Measurements from ENCODE around the gene GBGT1. TPM values are rescaled to one million over a fixed set of nuclear protein-coding genes. Genes with fewer than 3 reads are reported as not detected.
A peak's percentile ranks its signal among the peaks of the same experiment; 100 is the strongest.

The GBGT1 gene
- total and polyA plus RNA-seq, 5 donors: 7.4 to 12.8 (median 10.2) TPM

- no peak overlapping the region for H3K27ac ChIP-seq (ENCODE audit: low read length)
- ATAC-seq (no peak), DNase-seq (peak in 1 of 3 donors; percentile 47)
- H3K9me3 ChIP-seq (ENCODE audit: control insufficient read depth, low read length): no peaks in the 10 kb centered on the region
- no peaks in the 10 kb centered on the region for H3K27me3 ChIP-seq (ENCODE audit: control insufficient read depth, insufficient read depth)
- H3K4me3 ChIP-seq (ENCODE audit: low read length): no peak overlapping the region
- H3K4me1 ChIP-seq (ENCODE audit: control insufficient read depth, insufficient read depth, low read length): peaks cover 49% of the 10 kb centered on the region
- 81% methylated on average over 3 of the region's 3 CpGs for WGBS
- intact Hi-C loops (cut with DNase I): no loop called here
Observed at GRCh38 chr9:133118179-133118520, 45.6 kb downstream of the GBGT1 start.

DNA sequence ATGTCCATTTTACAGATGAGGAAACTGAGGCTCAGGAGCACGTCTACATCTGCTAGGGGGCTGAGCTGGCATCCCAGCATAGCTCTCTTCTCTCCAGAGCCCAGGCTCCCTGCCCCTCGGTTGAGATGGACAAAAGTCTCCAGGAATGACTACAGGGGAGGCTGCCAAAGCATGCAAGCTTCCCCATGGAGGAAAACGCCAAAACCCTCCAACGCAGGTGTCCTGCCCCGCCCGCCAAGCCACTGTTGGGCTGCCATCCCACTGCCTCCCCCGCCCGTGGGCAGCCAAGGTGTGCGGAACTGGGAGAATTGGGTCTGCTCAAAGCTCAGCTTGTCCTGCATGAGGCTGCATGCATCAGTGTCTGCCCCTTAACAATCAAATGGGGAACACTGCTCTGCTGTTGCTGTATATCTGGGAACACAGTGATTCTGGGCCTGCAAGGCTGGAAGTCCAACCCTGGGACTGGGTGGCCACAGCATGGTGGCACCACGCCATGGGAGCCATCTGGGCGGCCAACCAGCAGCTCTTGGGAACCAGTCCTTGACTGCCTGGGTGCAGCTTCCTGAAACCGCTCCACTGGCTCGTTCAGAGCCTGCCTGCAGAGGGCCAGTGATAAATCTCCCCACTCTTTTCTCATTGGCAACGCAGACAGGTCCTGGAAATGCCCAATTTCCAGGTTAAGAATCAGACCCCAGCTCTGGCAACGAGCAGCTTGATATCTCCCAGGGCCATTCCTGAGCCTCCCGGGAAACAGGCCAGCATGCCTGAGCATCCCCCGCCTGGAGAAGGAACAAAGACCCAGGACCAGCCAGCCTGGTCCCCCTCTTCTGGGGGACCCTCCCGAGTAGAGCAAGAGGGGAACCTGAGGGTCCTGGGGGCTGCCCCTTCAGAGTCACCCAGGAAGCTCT, 46.2 kb downstream of the GBGT1 start:
- Histone ChIP-seq H3K9me3 (ENCODE audit: control insufficient read depth, low read length) (no peaks in the 10 kb centered on the region), H3K27ac (ENCODE audit: low read length) (no peak overlapping the region), H3K4me1 (ENCODE audit: control insufficient read depth, insufficient read depth, low read length) (peaks cover 52% of the 10 kb centered on the region), H3K4me3 (ENCODE audit: low read length) (no peak overlapping the region), H3K27me3 (ENCODE audit: control insufficient read depth, insufficient read depth) (no peaks in the 10 kb centered on the region)
- no peak for ATAC-seq
- 60% methylated on average over 18 of the region's 18 CpGs for WGBS
- intact Hi-C loops (cut with DNase I): no loop called here
- peak; percentile 45 to 84 (median 83) for DNase-seq

DNA sequence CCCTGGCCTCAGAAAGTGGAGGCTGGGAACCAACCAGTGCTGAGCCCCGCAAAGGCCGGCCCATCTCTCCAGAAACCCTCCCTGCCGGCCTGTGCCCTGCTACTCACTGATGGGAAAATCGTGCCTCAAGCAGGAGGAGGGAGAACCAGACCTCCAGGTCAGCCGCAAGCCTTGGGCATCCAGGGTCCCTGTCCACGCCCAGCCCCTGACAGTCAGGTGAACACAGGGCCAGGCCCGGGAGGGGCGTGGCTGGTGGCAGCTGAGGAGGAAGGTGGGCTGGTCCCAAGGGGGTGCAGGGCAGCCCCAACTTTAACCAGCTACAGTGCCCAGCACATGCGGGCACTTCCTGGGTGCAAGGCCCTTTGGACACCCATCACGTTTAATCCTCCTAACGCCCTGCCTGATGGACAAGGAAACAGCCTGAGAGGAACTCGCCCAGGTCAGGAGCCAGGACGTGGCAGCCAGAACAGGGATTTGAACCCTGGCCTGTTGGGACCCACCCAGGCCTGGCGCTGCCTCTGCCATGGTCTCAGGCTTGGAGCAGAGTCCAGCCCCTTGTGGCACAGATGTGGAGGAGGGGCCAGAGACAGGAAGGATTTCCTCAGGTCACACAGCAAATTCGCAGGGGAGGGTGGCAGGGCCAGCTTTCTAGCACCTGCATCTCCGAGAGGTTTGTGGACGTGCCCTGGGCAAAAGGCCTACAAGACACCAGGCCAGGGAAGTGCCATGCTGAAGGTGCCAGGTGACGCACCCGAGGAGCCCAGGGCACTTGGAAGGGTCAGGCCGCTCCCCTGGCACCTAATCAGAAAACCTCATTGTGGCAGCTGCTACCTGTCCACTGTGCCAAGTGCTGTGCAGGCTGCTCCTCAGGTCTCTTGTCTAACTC, 47.1 kb downstream of the GBGT1 start:
- Histone ChIP-seq H3K27me3 (ENCODE audit: control insufficient read depth, insufficient read depth) (no peaks in the 10 kb centered on the region), H3K4me3 (ENCODE audit: low read length) (no peak overlapping the region), H3K27ac (ENCODE audit: low read length) (no peak overlapping the region), H3K4me1 (ENCODE audit: control insufficient read depth, insufficient read depth, low read length) (peaks cover 46% of the 10 kb centered on the region), H3K9me3 (ENCODE audit: control insufficient read depth, low read length) (no peaks in the 10 kb centered on the region)
- peak; percentile 14 to 54 (median 53) for DNase-seq
- 80% methylated on average over 20 of the region's 20 CpGs for WGBS
- intact Hi-C loops (cut with DNase I): no loop called here
- ATAC-seq: no peak

DNA sequence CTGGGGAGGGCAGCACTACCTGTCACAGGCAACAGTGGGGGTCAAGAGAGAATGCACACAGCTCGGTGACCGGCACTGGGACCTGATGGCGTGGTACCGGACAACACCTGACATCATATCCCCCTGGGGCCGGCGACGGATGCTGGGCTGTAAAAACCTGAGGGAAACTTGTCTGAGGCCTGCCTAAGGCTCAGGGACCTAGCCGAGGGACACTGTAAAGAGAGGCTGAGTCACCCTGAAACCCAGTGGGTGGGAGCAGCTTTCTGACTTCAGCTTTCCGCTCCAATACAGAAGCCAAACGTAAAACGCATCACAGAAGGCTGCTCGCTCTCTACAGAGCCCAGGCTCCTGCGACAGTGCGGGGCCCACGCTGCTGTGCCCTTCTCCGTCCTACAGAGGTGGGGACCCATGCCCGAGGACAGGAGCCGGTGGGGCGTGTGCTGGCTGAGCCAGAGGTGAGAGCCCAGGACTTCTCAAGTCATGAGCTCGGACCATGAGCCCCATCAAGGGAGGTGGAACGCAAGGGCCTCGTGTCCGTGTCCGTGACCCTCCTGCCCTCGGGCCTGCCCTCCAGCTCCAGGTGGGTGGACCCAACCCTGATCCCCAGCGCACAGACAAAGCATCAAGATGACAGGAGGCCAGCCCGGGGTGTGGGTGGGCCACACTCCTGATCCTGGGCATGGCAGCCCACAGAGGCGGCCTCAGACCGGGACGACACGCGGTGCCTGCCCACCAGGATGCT, 47.9 kb downstream of the GBGT1 start:
- intact Hi-C loops (cut with DNase I): no loop called here
- Histone ChIP-seq H3K9me3 (ENCODE audit: control insufficient read depth, low read length) (no peaks in the 10 kb centered on the region), H3K4me3 (ENCODE audit: low read length) (no peak overlapping the region), H3K4me1 (ENCODE audit: control insufficient read depth, insufficient read depth, low read length) (peaks cover 46% of the 10 kb centered on the region), H3K27ac (ENCODE audit: low read length) (no peak overlapping the region), H3K27me3 (ENCODE audit: control insufficient read depth, insufficient read depth) (no peaks in the 10 kb centered on the region)
- DNase-seq (peak; percentile 9 to 56 (median 54)), ATAC-seq (no peak)
- WGBS: 80% methylated on average over 32 of the region's 32 CpGs

DNA sequence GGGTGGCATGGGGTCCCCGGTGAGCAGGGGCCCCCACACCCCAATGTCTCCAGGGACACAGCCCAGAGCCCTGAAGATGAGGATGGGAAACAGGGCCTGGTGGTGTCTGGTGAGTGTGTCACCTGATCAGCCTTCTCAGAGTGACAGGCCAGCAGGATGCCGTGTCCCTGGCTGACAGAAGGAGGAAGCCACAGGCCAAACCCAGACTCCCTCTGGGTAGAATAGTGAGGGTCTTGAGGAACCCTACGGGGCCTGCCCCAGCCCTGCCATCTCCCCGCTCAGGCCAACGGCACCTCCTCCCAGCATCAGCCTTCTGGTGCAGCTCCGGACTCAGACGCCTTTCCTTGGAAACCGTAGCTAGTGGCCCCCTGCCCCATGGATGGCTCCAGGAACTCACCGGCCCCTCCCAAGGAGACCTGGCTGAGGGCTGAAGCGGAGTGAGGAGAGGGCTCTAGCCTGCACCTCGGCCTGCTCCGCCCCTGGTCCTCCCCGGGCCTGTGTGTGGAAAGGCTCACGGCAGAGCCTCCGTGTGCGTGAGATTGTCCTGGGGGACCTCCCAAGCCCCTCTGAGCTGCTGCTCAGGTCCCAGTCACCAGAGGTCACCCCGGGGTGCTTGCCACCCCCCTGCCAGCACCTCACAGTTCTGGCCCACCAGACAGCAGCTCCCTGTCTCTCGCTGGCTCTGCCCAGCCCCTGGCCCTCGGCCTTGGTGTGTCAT, 48.7 kb downstream of the GBGT1 start:
- H3K27ac ChIP-seq (ENCODE audit: low read length): peak overlapping the region; percentile 74
- H3K27me3 ChIP-seq (ENCODE audit: control insufficient read depth, insufficient read depth): no peaks in the 10 kb centered on the region
- H3K4me1 ChIP-seq (ENCODE audit: control insufficient read depth, insufficient read depth, low read length): peaks cover 45% of the 10 kb centered on the region
- WGBS: 73% methylated on average over 19 of the region's 19 CpGs
- intact Hi-C loops (cut with DNase I): no loop called here
- ATAC-seq (no peak), DNase-seq (peak; percentile 16 to 56 (median 42))
- no peak overlapping the region for H3K4me3 ChIP-seq (ENCODE audit: low read length)
- no peaks in the 10 kb centered on the region for H3K9me3 ChIP-seq (ENCODE audit: control insufficient read depth, low read length)

GRCh38 chr9:133113949-133114885, 49.5 kb downstream of the GBGT1 start:
- WGBS: 26% methylated on average over 20 of the region's 20 CpGs
- no peaks in the 10 kb centered on the region for H3K27me3 ChIP-seq (ENCODE audit: control insufficient read depth, insufficient read depth)
- H3K4me3 ChIP-seq (ENCODE audit: low read length): no peak overlapping the region
- DNase-seq (peak; percentile 37 to 81 (median 77)), ATAC-seq (peak; percentile 23 to 29)
- H3K27ac ChIP-seq (ENCODE audit: low read length): peak overlapping the region; percentile 74
- no peaks in the 10 kb centered on the region for H3K9me3 ChIP-seq (ENCODE audit: control insufficient read depth, low read length)
- intact Hi-C loops (cut with DNase I): no loop called here
- peaks cover 41% of the 10 kb centered on the region for H3K4me1 ChIP-seq (ENCODE audit: control insufficient read depth, insufficient read depth, low read length)

DNA sequence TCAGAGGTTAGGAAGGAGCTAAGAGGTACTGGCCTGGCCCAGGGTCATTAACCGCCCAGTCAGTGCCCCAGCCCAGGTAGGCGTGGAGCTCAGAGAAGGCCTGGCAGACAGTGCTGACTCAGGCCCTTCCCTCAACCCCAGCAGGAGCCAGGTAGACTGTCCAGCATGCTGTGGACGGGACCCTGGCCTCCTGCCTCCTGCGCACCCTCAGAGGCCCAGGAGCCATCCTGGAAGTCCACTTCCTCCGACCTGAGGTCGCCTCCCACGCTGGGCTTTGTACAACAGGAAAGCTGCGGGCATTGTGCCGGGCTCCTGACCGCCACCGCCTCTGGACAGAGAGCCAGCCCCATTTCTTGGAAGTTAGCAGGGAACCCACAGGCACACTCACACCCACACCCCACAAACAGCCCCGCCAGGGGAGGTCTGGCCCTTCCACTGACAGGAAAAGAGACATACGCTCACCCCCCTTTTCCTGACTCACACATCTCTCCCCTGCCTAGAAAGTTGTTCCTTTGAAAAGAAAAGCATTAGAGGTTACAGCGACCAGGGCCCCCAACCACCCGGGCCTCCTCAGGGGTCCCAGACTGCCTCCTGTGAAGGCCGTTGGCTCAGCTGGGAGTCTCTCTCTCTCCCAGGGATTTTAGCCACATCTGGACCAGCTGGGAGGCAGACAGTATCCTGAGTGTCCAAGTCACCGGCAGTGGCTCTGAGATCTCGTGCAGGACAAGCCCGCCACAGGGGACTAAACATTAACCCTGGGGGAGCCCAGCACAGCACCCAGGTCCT, 50.4 kb downstream of the GBGT1 start:
- DNase-seq (peak; percentile 70 to 87 (median 86)), ATAC-seq (peak; percentile 28 to 72)

GRCh38 chr9:133112663-133113026, 51.1 kb downstream of the GBGT1 start:
- no peaks in the 10 kb centered on the region for H3K9me3 ChIP-seq (ENCODE audit: control insufficient read depth, low read length)
- peak; percentile 4 to 11 for ATAC-seq
- peak overlapping the region; percentile 74 for H3K27ac ChIP-seq (ENCODE audit: low read length)
- intact Hi-C loops (cut with DNase I): no loop called here
- no peaks in the 10 kb centered on the region for H3K27me3 ChIP-seq (ENCODE audit: control insufficient read depth, insufficient read depth)
- peaks cover 27% of the 10 kb centered on the region for H3K4me1 ChIP-seq (ENCODE audit: control insufficient read depth, insufficient read depth, low read length)
- peak in 2 of 3 donors; percentile 59 to 78 for DNase-seq
- H3K4me3 ChIP-seq (ENCODE audit: low read length): no peak overlapping the region
- WGBS: 60% methylated on average over 7 of the region's 7 CpGs

More for the DNA sequence above, 50.4 kb downstream of the GBGT1 start:
- Histone ChIP-seq H3K9me3 (ENCODE audit: control insufficient read depth, low read length) (no peaks in the 10 kb centered on the region), H3K4me1 (ENCODE audit: control insufficient read depth, insufficient read depth, low read length) (peaks cover 33% of the 10 kb centered on the region), H3K27ac (ENCODE audit: low read length) (peak overlapping the region; percentile 74), H3K27me3 (ENCODE audit: control insufficient read depth, insufficient read depth) (no peaks in the 10 kb centered on the region), H3K4me3 (ENCODE audit: low read length) (no peak overlapping the region)
- WGBS: 48% methylated on average over 19 of the region's 19 CpGs
- intact Hi-C loops (cut with DNase I): no loop called here

Data from right cardiac atrium (tissue), 5 donors.